Measurements from ENCODE around the gene HS1BP3.

Gene HS1BP3

DNA sequence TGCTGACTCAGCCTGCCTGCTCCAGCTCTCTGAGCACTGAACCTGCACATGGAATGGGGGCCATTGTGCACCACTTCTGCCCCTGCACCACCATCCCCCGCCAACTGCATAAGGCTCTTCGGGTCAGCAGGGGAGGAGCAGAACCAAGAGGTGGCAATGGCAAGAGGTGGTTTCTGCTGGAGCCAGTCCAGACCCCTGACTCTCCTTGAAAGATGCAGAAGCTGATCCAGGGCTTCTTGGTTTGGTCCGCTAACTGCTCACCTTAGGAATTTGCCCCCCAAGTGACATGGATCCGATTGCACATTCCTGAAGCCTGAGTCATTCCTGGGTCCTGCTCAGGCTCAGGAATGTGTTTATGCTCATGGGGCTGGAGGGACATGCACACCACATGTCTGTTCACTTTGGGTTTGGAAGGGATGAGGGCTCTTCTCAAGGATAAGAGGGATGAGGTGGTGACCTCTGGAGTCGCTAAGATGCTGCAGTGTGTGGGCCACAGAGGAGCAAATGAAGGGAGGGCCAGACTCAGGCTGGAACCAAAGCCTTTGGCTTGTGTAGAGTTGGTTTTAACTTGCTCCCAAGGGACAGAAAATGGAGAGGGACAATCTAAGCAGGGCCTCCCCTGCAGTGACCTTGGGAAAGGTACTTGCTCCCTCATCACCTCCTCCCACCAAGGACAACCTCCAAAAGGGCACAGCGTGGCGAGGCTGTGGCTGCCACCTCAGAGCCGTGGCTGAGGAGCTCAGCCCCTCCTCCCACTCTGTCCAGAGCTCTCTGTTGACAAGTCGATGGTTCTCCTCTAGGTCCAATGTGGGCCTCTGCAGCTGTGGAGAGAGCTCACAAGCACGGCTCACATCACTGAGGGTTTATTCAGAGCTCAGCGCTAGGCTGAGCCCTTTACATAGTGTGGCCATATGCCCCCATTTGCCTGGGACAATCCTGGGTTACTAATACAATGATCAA is 66.2 kb downstream of the HS1BP3 start:
- peak; percentile 92 for DNase-seq (ENCODE audit: low read depth)

DNA sequence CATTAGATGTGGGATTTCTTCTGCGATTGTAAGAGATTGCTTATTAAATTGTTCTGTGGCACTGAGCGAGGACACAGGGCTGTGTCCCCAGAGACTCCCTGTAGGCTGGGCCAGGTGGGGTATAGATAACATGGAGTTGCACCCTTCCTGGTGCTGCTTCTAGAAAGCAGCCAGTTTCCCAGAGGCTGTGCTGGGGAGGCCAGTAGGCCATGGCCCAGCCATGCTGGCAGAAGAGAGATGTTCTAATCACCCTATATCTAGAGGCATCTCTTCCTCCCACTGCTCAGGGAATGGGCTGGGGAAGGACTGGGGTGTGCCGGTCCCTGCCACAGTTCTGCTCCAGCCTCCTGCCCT is 66.9 kb downstream of the HS1BP3 start:
- no peak for DNase-seq (ENCODE audit: low read depth)

GRCh38 chr2:20583425-20583881 is 67.4 kb downstream of the HS1BP3 start:
- no peak for DNase-seq (ENCODE audit: low read depth)

- no peak for DNase-seq (ENCODE audit: low read depth)
These were observed 68.2 kb downstream of the HS1BP3 start for GRCh38 chr2:20582600-20583221.

GRCh38 chr2:20580690-20581437 is 70.0 kb downstream of the HS1BP3 start:
- DNase-seq (ENCODE audit: low read depth) = no peak

DNA sequence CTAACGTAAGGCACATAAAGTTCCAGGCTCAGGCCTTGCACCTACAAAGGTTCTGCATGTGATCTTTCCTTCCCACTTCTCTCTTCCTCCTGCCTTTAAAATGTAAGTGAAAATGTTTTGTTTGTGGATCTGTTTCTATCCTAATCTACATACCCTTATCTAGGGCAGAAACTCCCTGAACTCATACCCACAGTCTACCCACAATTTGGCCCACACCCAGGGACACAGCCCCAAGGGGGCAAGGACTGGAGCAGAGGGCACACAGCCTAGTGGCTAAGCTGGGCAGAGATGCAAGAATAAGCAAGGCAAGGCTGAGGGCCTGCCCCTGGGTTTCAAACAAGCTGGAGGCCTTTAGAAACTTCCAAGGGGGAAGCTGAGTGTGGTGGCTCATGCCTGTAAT is 71.0 kb downstream of the HS1BP3 start:
- DNase-seq (ENCODE audit: low read depth) = no peak

GRCh38 chr2:20578895-20579825 is 71.7 kb downstream of the HS1BP3 start:
- DNase-seq (ENCODE audit: low read depth) = peak; percentile 89

- no peak for DNase-seq (ENCODE audit: low read depth)
These were observed 72.5 kb downstream of the HS1BP3 start for GRCh38 chr2:20578266-20578894.

GRCh38 chr2:20577495-20578235 is 73.2 kb downstream of the HS1BP3 start:
- peak; percentile 71 for DNase-seq (ENCODE audit: low read depth)

GRCh38 chr2:20576598-20577115 is 74.2 kb downstream of the HS1BP3 start:
- no peak for DNase-seq (ENCODE audit: low read depth)

GRCh38 chr2:20575935-20576597 is 74.8 kb downstream of the HS1BP3 start:
- DNase-seq (ENCODE audit: low read depth) = no peak

- DNase-seq (ENCODE audit: low read depth) = no peak
These were observed 75.5 kb downstream of the HS1BP3 start for GRCh38 chr2:20575414-20575813.

- no peak for DNase-seq (ENCODE audit: low read depth)
These were observed 76.0 kb downstream of the HS1BP3 start for GRCh38 chr2:20574930-20575329.

GRCh38 chr2:20574423-20574911 is 76.4 kb downstream of the HS1BP3 start:
- DNase-seq (ENCODE audit: low read depth) = no peak

DNA sequence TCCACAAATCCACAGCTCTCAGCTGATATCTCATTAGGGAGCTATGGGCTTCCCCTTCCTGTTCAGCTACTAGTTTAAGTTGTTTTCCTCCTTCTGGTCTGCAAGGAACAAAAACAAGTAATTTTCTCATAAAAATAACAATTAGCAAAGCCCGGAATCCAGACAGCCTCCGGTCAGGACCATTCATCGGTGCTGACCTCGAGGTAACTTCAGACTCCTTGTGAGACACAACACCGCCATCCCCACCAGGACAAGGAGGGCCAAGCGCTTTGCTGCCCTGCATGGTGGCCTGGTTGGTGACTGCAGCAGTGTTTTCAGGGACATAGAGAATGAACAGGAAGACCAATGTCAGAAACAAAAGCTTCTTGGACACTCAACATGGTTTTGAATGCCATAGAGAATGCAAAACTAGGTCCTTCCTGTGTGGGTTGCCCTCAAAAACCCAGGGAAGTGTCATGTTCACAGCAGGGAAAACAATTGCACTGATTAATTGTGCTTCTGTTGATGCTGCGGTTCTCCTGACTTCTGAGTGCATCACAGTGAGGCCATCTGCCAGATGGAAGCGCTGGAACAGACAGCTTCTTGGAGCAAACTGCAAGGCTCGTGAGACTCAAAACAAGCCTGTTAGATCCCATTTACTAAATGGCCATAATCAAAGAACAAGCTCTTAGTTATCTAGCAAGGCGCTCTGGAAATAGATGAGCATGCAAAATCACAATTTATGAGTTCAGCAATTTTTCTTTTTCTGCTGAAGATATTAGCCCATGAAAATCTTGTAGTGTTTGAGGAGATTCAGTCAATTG is 77.1 kb downstream of the HS1BP3 start:
- DNase-seq (ENCODE audit: low read depth) = peak; percentile 59

DNA sequence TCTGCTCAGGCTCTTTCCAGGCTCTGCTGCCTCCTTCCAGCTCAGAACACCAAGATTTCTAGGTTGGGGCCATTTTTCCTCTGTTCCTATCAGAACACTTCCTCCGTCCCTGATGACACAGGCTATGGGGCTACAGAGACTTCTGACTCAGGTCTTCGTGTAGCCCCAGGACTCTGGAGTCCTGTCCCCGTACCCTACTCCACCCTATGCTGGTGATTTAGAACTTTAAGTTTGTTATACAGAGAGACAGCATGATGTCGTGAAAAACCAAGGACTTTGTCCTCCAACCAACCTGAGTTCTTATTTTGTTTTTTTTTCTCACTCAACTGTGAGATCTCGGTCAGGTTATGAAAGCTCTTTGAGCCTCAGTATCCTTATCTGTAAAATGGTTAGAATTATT is 78.7 kb downstream of the HS1BP3 start:
- DNase-seq (ENCODE audit: low read depth) = no peak

DNA sequence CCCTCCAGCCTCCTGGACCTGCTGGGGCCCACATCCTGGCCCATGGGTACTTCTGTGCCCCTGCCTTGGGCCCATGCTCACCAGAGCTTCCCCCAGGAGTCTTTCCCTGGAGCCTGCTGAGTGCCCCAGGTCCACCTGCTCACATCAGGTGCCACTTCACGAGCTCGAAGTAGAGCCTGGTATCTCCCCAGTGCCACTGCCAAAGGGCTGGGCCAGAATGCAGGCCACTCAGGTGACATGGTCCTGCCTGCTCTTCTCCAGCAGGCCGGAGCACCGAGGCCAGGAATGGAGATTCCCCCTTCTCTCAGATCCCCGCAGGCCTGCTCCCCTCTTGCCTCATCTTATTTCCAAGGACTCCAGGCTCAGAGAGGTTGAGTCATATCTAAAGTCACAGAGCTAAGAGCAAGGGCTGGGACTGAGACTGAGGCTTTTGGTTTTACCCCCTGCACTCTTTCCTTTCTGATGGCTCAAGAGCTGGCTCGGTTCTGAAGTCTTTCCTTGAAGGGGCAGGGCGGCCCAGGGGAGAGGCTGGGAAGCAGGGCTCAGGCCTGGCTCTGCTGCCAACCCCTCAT is 79.2 kb downstream of the HS1BP3 start:
- no peak for DNase-seq (ENCODE audit: low read depth)

- no peak for DNase-seq (ENCODE audit: low read depth)
These were observed 79.7 kb downstream of the HS1BP3 start for GRCh38 chr2:20571231-20571630.

Data from GM04504 (cell line).